Fibroblast of the conjunctiva (primary cell): Measurements from ENCODE around the gene GPR141.

Experiments used
- DNase-seq: peaks from one replicate; pipeline ENCODE4 v3.0.0-alpha.2; 2010; ENCODE audit warnings: low read depth

Gene GPR141

DNA sequence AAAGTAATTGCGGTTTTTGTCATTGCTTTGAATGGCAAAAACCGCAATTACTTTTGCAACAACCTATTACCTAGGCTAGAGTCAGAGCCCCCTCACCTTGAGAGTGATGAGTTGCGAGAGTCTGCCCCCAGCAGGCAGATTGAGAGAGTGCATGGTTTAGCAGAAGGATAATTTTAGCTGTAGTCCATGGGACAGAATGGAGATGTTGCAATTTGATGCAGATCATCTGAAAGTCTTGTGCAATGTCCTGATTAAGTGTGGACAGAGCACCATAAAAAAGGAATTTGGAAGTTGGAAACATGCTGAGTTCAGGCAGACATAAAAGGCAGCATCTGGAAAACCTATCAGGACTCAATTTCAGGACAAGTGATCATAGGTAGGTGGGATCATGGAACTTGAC, 48.7 kb downstream of the GPR141 start:
- no peak for DNase-seq

- no peak for DNase-seq
Observed at GRCh38 chr7:37732888-37733287, 49.3 kb downstream of the GPR141 start.

GRCh38 chr7:37735196-37735595, 51.6 kb downstream of the GPR141 start:
- no peak for DNase-seq

DNA sequence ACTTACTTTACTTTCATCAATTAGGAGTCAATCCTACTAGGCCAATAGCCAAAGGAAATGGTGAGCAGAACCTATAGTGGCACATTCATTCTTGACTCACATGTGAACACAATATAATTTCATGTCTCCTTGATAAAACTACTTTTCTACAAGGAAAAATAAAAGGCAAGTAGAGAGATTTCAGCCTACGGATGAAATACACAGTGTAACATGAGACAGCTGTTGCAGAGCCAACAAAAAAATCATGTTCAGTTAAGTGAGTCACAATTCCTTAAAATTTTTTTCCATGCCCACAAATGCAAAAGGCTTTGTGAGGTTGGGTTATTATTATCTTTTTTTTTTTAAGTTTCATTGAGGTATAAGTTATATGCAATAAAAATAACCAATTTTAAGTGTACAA, 54.8 kb downstream of the GPR141 start:
- DNase-seq: no peak

DNA sequence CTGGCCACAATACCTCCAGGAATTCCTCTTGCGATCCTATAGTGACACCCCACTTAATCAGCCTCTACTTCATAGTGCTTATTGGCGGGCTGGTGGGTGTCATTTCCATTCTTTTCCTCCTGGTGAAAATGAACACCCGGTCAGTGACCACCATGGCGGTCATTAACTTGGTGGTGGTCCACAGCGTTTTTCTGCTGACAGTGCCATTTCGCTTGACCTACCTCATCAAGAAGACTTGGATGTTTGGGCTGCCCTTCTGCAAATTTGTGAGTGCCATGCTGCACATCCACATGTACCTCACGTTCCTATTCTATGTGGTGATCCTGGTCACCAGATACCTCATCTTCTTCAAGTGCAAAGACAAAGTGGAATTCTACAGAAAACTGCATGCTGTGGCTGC, 56.8 kb downstream of the GPR141 start:
- no peak for DNase-seq

DNA sequence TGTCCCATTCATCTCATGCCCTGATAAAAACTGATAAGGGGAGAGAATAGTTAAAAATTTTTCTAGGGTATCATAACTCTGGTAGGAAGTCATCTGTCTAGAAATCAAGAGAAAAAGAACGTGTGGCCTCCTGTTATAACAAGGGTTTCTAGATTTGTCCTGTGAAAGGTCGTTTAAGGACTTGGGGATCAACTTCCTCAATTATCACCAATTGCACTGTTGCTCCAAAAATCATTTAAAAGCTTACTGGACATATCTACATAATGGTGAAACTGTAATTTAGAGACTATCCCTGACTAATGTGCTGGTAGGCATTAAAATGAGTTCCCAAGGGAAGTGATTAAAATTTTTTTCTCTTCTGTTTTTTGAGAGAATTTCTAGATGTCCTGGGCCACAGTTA, 58.2 kb downstream of the GPR141 start:
- no peak for DNase-seq

GRCh38 chr7:37751096-37751495, 67.5 kb downstream of the GPR141 start:
- no peak for DNase-seq

DNA sequence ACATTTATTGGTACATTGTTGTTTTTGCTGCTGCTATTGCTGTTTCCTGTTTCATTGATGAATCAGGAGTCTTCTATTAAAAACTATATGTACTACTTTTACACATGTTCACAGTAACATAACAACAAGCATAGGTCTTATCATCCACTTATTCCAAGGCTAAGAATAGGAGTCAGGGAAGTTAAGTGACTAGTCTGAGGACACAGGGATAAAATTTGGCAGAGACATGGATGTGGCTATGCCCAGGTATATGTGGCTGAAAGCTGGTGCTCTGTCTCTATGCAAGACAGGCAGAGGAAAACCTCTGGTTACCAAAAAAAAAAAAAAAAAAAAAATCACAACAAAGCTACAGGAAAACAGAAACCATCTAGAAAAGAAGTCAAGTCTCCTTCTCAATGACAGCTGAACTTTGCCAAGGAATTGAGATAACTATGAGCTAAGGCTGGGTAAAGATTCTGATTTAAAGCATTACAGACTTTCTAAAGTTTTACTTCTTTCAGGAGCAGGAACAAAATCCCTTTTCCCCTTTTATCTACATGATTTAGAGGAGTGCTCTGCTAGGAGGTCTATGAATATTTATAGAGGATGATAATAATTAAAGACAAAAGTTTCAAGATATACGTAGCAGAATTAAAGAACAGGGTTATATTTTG, 70.0 kb downstream of the GPR141 start:
- no peak for DNase-seq

DNA sequence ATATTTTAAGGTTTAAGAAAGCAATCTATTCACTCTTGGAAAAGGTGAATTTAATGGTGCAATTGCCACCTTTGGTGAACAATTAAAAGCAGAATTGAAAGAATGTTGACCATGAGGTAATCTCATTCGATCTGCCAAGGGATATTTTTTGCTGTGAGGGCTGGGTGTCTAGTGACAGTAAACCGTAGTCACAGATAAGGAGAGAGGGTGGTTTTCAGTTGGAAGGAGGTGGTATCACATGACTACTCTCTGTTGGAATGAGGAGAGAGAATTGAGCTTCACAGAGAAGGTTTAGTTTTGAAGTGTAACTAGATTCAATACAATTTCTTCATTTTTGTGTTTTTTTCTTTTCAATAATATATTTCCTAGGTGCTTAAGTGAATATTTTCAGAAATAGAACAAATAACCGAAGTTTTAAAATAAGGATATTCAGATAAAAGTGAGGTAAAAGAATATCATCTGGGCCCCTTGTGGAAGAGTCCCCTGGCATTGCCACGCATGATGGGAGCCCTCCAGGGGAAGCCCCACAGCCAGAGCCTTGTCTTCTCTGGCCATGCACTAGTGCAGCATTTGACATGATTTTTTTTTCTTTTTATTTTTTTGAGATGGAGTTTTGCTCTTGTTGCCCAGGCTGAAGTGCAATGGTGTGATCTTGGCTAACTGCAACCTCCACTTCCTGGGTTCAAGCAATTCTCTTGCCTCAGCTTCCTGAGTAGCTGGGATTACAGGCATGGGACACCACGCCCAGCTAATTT, 73.4 kb downstream of the GPR141 start:
- no peak for DNase-seq

DNA sequence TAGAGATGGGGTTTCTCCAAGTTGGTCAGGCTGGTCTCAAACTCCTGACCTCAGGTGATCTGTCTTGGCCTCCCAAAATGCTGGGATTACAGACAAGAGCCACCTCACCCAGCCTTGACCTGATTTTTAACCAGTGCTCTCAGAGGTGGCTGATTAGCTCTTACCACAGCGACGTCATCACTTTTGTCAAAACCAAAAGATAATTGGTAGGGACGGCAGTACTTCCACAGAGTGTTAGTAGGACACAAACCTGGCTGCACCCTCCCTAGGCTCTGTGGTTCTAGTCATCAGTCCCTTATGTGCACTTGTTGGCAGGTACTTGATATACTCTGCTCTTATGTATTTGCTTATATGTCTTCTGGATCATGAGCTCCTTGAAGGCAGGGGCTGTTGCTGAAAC, 74.0 kb downstream of the GPR141 start:
- no peak for DNase-seq

GRCh38 chr7:37758501-37759045, 75.0 kb downstream of the GPR141 start:
- no peak for DNase-seq

DNA sequence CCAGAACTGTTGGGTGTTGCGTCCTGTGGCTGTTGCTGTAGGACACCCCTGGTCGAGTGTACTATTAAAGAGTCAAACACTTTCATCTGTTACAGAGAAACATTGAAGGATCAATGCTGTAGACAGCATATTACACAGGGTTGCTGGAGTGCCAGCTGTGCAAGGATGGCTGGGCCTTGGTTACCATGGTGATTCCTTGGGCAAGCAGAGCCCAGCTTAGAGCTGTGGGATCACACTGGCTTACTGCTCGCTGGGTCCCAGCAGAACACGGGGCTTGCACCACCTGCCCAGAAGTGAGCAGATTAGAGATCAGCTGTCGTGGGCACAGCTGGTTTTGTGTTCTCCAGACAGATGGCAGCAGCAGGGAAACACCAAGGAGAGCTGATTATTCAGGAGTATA, 76.0 kb downstream of the GPR141 start:
- no peak for DNase-seq

DNA sequence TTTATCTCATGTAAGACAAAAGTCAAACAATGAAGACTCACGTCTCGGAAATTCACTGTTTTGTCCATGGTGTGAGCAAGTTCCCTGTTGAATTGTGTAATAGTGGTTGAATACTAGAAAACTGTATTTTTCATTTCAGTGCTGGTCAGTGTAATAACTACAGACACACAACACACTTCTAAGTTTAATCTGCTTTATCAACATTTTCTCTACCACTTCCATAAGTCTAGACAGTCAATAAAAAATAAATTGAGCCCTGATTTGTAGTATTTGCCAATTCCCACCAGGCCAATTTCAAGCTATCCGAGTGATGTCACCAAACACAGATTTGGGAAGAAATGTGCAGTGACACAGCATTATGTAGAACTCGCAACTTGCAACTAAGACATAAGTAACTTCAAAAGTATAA, 81.9 kb downstream of the GPR141 start:
- no peak for DNase-seq

GRCh38 chr7:37765872-37766525, 82.4 kb downstream of the GPR141 start:
- no peak for DNase-seq

DNA sequence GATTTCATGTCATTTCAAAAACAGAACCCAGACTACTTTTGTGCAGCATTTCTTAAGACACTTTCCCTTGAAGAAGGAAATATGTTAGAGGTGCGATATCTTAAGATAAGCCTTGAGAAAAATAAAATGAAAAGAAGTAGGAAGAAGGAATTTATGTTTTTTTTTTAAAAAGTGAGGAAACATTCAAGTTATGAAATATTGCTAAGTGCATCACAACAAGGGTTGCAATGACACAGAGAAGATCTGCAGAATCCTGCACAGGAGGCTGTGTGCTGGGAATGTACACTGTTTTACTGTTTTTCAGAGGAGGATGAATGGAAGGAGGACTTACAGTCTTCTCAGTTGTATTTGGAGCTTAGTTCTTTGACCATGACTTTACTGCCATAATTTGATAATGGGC, 85.0 kb downstream of the GPR141 start:
- no peak for DNase-seq

GRCh38 chr7:37769291-37769690, 85.7 kb downstream of the GPR141 start:
- no peak for DNase-seq

DNA sequence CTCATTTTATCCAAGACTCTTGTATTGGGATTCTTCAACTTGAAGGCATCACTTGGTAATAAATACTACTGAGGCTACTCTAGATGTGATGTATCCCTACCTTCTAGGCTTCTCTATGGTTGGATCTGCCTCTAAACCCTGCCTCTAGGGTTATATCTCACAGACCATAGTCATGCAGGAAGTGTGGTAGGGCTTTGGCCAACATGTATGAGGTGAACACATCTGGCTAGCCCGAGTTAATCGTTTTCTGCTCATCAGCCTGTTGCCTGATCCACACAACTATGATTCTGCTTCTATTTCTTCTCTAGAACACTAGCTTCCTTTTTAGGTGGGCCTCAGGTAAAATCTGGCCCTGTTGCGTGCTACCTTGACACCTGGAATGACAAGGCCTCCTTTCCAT, 86.2 kb downstream of the GPR141 start:
- no peak for DNase-seq

- no peak for DNase-seq
Observed at GRCh38 chr7:37770838-37771237, 87.3 kb downstream of the GPR141 start.

DNA sequence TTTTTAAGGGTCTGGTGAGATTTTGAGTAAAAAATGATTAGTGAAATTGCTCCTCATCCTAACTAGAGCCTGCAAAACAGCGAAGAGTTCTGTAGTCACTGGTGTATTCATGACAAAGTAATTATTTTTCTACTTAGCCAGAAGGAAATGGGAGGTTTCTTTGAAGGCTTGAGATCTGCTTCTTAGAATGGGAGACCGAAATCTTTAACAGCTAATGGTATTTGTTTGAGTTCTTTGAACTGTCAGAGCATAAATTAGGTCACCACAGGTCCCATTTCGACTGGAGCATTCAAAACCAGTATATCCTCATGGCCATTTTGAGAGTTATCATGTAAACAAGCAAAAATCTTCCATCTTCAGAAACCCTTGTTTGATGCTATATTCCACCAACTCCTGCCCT, 87.8 kb downstream of the GPR141 start:
- DNase-seq: no peak

DNA sequence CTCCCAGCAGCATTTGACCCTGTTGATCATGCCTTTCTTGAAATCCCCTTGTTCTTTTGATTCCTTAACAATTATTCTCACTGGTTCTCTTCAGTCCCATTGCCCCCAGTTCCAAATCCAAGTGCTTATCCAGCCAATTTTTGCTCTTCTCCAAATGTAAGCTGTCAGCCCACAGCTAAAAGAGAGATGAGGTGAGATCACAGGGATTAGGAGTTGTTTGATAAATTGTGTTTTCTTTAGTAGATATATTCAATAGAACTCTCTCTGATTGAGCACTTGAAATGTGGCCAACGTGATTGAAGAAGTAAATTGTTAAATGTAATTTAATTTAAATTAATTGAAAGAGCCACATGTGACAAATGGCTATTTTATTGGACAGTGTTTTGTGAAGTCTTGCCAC, 88.2 kb downstream of the GPR141 start:
- DNase-seq: no peak

DNA sequence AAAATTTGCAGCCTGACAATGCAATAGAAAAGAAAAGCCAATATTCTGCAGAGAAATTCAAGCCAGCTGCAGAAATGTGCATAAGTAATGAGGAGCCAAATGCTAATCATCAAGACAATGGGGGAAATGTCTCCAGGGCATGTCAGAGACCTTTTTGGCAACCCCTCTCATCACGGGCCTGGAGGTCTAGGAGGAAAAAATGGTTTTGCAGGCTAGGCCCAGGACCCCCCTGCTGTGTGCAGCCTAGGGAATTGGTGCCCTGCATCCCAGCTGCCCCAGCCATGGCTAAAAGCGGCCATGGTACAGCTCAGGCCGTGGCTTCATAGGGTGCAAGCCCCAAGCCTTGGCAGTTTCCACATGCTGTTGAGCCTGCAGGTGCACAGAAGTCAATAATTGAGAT, 92.4 kb downstream of the GPR141 start:
- no peak for DNase-seq

GRCh38 chr7:37781156-37781555, 97.6 kb downstream of the GPR141 start:
- no peak for DNase-seq

DNA sequence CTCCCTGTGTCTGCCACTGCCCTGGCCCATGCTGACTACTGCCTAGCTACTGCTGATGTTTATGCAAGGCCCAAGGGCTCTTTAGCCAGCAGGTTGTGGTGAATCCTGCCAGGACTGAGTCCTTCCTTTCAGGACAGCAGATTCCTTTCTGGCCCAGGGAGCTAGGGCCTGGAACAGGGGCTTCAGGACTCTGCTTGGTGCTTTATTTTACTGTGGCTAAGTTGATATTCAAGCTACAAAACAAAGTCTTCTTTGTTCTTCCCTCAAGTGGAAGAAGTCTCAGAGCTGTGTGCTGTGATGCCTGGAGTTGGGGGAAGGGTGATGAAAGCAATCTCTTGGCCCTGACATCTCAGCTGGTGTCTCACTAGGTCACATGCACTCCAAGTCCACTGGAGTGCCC, 98.6 kb downstream of the GPR141 start:
- no peak for DNase-seq
